Fibroblast of lung (primary cell): Measurements from ENCODE around the gene OXA1L. TPM values are rescaled to one million over a fixed set of nuclear protein-coding genes. Genes with fewer than 3 reads are reported as not detected.
A peak's percentile ranks its signal among the peaks of the same experiment; 100 is the strongest.

Experiments used
- DNase-seq, 2 donors: peaks; one replicate each; pipeline versions ENCODE4 v3.0.0 to v3.0.0-alpha.2; 2010; ENCODE audit warnings: low read depth in 2 of 2
- H2AFZ ChIP-seq: 2 replicates; pipeline ENCODE4 v1.5.1; 2012; ENCODE audit warnings: low read length, control low read depth, inconsistent platforms
- H3K27ac ChIP-seq: 2 replicates; pipeline ENCODE4 v1.5.1; 2011; ENCODE audit warnings: low read length, control low read depth; ENCODE audit not compliant: insufficient read depth
- H3K27me3 ChIP-seq: 2 replicates; pipeline ENCODE4 v1.5.1; 2011; ENCODE audit warnings: mild to moderate bottlenecking, low read length; ENCODE audit not compliant: control insufficient read depth, insufficient read depth
- H3K36me3 ChIP-seq: 2 replicates; pipeline ENCODE4 v1.5.1; 2011; ENCODE audit warnings: low read length; ENCODE audit not compliant: control insufficient read depth, insufficient read depth
- H3K4me1 ChIP-seq: 2 replicates; pipeline ENCODE4 v1.5.1; 2011; ENCODE audit warnings: low read length; ENCODE audit not compliant: control insufficient read depth, insufficient read depth; ENCODE audit errors: extremely low read depth
- H3K4me2 ChIP-seq: 2 replicates; pipeline ENCODE4 v1.5.1; 2011; ENCODE audit warnings: low read length, control low read depth; ENCODE audit not compliant: insufficient read depth; ENCODE audit errors: extremely low read depth
- H3K4me3 ChIP-seq, 4 experiments: fragments of 200-600 bp in 1 of 4; sonication (generic) in 1 of 4; replicated peaks in 1 of 4; 2 replicates each; pipeline ENCODE4 v1.5.1; 2011 to 2016; ENCODE audit warnings: low read length in 4 of 4, low read depth in 3 of 4, mild to moderate bottlenecking in 3 of 4, control low read depth in 2 of 4, inconsistent platforms in 1 of 4, mixed read lengths in 1 of 4; ENCODE audit not compliant: insufficient read depth in 1 of 4; ENCODE audit errors: control extremely low read depth in 1 of 4
- H3K79me2 ChIP-seq: 2 replicates; pipeline ENCODE4 v1.5.1; 2012; ENCODE audit warnings: mild to moderate bottlenecking, low read length, inconsistent platforms; ENCODE audit not compliant: control insufficient read depth, insufficient read depth
- H3K9ac ChIP-seq: 2 replicates; pipeline ENCODE4 v1.5.1; 2011; ENCODE audit warnings: mild to moderate bottlenecking, low read length, control low read depth; ENCODE audit not compliant: insufficient read depth
- H3K9me3 ChIP-seq: 2 replicates; pipeline ENCODE4 v1.5.1; 2012; ENCODE audit warnings: low read depth, low read length; ENCODE audit not compliant: control insufficient read depth, insufficient read depth
- H4K20me1 ChIP-seq: 2 replicates; pipeline ENCODE4 v1.5.1; 2011; ENCODE audit warnings: low read length; ENCODE audit not compliant: control insufficient read depth, insufficient read depth; ENCODE audit errors: extremely low read depth
- EZH2 ChIP-seq: IDR thresholded peaks from 2 replicates; pipeline ENCODE4 v1.5.1; 2012; ENCODE audit warnings: low read length, control low read depth, mild to moderate bottlenecking; ENCODE audit errors: missing control alignments
- polyA minus RNA-seq: library from RNA; depleted of rRNA, polyadenylated mRNA; stranded (reverse); fragments of >200 nt; gene quantifications from 2 replicates; pipeline ENCODE4 v1.2.3, GENCODE V29; 2011; ENCODE audit warnings: low replicate concordance
- polyA plus RNA-seq, 2 donors: library from polyadenylated mRNA; depleted of rRNA in 1 of 2; stranded (reverse) in 1 of 2; unstranded in 1 of 2; fragments of >200 nt; gene quantifications; 2 replicates each; pipeline ENCODE4 v1.2.1, GENCODE V29; 2011 to 2012; ENCODE audit warnings: missing spikeins in 1 of 2
- total RNA-seq: library from RNA; depleted of rRNA; stranded (reverse); fragments of >200 nt; gene quantifications from 2 replicates; pipeline ENCODE4 v1.2.1, GENCODE V29; 2014
- TF ChIP-seq, protein P1 (sequence below), 2 donors: IDR thresholded peaks in 1 of 2; conservative IDR thresholded peaks in 1 of 2; 1 replicate in 1 of 2; 2 replicates in 1 of 2; pipeline ENCODE4 v1.5.1; 2011 to 2012; ENCODE audit warnings: low read length in 2 of 2, control low read depth in 1 of 2, inconsistent platforms in 1 of 2, low read depth in 1 of 2, mild to moderate bottlenecking in 1 of 2

Gene OXA1L
- total RNA-seq (66.5 and 67.2 TPM in 2 replicates), polyA plus RNA-seq (141 and 159 TPM in 2 replicates), polyA minus RNA-seq (135 and 178 TPM in 2 replicates)
- polyA plus RNA-seq (2012), result 102 and 115 TPM in 2 replicates

DNA sequence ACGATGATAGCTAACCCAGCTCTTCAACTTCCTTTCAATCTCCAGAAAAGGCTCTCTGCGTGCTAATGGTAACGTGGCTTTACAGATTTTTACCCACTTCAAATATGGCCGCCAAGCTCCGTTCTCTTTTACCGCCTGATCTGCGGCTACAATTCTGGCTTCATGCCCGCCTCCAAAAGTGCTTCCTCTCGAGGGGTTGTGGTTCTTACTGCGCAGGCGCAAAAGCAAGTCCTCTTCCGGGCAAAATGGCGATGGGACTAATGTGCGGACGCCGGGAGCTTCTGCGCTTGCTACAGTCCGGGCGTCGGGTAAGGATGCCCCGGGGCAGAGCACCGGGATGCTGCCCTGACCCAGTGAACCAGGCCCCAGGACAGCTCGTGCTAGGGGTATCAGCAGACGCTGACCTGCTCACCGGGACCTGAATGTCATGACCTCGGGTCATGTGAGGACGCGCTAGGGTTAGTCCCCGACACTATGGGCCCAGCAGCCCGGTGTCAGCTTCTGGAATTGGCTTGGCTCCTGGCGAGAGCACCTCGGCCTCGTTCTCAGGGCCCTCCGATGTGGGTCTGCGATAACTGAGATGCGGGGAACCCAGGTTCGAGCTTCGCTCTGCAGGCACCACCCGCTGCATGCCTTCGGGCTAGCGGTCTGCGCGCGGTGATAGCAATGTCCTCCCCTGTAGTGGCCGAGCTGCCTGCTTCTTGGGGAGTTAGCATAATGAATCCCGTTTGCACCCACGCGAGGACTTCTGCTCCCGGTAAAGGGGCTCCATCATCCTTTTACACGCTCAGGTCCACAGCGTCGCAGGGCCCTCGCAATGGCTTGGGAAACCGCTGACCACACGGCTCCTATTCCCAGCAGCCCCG, at the start of gene OXA1L:
Gene OXA1L, plus strand, starts transcription at position 232 of the 866 bp plus-strand sequence. Its CDS starts 14 bp downstream, at position 246.
- Histone ChIP-seq H4K20me1 (no peaks in the 10 kb centered on the region), H3K4me3 (peak within 1 kb of the TSS; percentile 83 to 96 (median 94)), H3K4me1 (peaks cover 3% of the 10 kb centered on the region), H3K36me3 (peaks cover 13% of the 10 kb centered on the region), H2AFZ (peak within 1 kb of the TSS; percentile 96), H3K4me2 (peak within 1 kb of the TSS; percentile 95), H3K9me3 (no peaks in the 10 kb centered on the region), H3K9ac (peak within 1 kb of the TSS; percentile 90), H3K79me2 (peaks cover 21% of the 10 kb centered on the region), H3K27ac (peak within 1 kb of the TSS; percentile 90), H3K27me3 (no peaks in the 10 kb centered on the region)
- DNase-seq, result peak; percentile 95 to 98
- no peak for TF ChIP-seq EZH2
- TF ChIP-seq, protein P1, sequence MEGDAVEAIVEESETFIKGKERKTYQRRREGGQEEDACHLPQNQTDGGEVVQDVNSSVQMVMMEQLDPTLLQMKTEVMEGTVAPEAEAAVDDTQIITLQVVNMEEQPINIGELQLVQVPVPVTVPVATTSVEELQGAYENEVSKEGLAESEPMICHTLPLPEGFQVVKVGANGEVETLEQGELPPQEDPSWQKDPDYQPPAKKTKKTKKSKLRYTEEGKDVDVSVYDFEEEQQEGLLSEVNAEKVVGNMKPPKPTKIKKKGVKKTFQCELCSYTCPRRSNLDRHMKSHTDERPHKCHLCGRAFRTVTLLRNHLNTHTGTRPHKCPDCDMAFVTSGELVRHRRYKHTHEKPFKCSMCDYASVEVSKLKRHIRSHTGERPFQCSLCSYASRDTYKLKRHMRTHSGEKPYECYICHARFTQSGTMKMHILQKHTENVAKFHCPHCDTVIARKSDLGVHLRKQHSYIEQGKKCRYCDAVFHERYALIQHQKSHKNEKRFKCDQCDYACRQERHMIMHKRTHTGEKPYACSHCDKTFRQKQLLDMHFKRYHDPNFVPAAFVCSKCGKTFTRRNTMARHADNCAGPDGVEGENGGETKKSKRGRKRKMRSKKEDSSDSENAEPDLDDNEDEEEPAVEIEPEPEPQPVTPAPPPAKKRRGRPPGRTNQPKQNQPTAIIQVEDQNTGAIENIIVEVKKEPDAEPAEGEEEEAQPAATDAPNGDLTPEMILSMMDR (conservative IDR thresholded peaks at IDR 0.05 in 1 of 2, IDR thresholded peaks at IDR 0.05 in 1 of 2; ENCODE audit: low read depth in 1 of 2, low read length in 2 of 2), result no peak

DNA sequence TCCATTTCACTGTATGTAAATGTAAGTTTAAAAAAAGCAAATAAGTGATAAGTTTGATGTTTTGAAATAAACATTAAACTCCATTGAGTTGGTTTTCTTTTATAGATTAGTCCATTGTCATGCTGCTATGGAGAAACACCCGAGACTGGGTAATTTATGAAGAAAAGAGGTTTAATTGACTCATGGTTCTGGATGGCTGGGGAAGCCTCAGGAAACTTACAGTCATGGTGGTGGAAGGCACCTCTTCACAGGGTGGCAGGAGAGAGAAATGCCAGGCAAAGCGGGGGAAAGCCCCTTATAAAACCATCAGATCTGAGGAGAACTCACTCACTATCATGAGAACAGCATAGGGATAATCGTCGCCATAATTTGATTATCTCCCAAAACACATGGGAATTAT, 48.4 kb upstream of the OXA1L start:
- no peaks in the 10 kb centered on the region for H3K36me3 ChIP-seq
- H3K4me3 ChIP-seq, result no peak overlapping the region
- no peak overlapping the region for H3K4me2 ChIP-seq
- no peak overlapping the region for H3K9ac ChIP-seq
- no peaks in the 10 kb centered on the region for H3K9me3 ChIP-seq
- no peak overlapping the region for H3K27ac ChIP-seq
- TF ChIP-seq EZH2, result no peak
- TF ChIP-seq, protein P1 (conservative IDR thresholded peaks at IDR 0.05 in 1 of 2, IDR thresholded peaks at IDR 0.05 in 1 of 2; ENCODE audit: low read depth in 1 of 2, low read length in 2 of 2), result no peak
- H2AFZ ChIP-seq, result no peak overlapping the region
- no peaks in the 10 kb centered on the region for H3K27me3 ChIP-seq
- no peak for DNase-seq
- H3K79me2 ChIP-seq, result no peaks in the 10 kb centered on the region
- H3K4me1 ChIP-seq, result no peaks in the 10 kb centered on the region
- no peaks in the 10 kb centered on the region for H4K20me1 ChIP-seq

DNA sequence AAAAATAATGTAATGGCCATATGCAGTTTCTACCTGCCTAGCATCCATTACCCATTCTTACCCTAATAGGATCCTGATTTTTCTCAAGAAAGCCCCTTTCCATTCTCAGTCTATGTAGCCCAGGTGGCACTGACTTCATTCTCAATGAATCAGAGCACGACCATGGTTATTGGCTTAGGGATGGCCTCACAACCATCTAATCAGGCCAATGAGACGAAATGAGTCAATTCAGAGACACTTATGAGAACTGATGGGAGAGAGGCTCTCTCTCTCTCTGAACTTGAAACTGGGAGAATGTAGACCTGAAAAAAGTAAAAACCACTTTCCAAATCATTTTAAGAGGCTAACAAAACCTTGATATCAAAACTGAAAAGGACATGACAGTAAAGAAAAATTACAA, 45.3 kb upstream of the OXA1L start:
- no peaks in the 10 kb centered on the region for H3K79me2 ChIP-seq
- no peaks in the 10 kb centered on the region for H3K36me3 ChIP-seq
- H4K20me1 ChIP-seq, result no peaks in the 10 kb centered on the region
- no peaks in the 10 kb centered on the region for H3K4me1 ChIP-seq
- no peaks in the 10 kb centered on the region for H3K9me3 ChIP-seq
- H2AFZ ChIP-seq, result no peak overlapping the region
- H3K27me3 ChIP-seq, result no peaks in the 10 kb centered on the region
- DNase-seq, result no peak
- no peak overlapping the region for H3K4me3 ChIP-seq
- H3K9ac ChIP-seq, result no peak overlapping the region
- no peak overlapping the region for H3K4me2 ChIP-seq
- H3K27ac ChIP-seq, result no peak overlapping the region
- no peak for TF ChIP-seq EZH2
- TF ChIP-seq, protein P1 (conservative IDR thresholded peaks at IDR 0.05 in 1 of 2, IDR thresholded peaks at IDR 0.05 in 1 of 2; ENCODE audit: low read depth in 1 of 2, low read length in 2 of 2), result no peak
